LNCaP clone FGC (cell line): Measurements from ENCODE around the gene VPREB3.
"Not testable (repeated sequence)": the region's sequence is repeated elsewhere in the genome, so short reads cannot be mapped to it uniquely, and the experiment has no call there.

ENCODE experiments used
- DNase-seq: peaks from one replicate; pipeline ENCODE4 v3.0.0-alpha.2; 2011; ENCODE audit warnings: low read depth
- H3K4me3 ChIP-seq: 2 replicates; pipeline ENCODE4 v1.5.1; 2011; ENCODE audit warnings: mild to moderate bottlenecking, low read depth, low read length, control low read depth
- TF ChIP-seq, protein P1 (sequence below): IDR thresholded peaks from 2 replicates; pipeline ENCODE4 v1.5.1; 2012; ENCODE audit warnings: mild to moderate bottlenecking; ENCODE audit not compliant: control insufficient read depth, insufficient read depth; ENCODE audit errors: extremely low read depth

The VPREB3 gene

DNA sequence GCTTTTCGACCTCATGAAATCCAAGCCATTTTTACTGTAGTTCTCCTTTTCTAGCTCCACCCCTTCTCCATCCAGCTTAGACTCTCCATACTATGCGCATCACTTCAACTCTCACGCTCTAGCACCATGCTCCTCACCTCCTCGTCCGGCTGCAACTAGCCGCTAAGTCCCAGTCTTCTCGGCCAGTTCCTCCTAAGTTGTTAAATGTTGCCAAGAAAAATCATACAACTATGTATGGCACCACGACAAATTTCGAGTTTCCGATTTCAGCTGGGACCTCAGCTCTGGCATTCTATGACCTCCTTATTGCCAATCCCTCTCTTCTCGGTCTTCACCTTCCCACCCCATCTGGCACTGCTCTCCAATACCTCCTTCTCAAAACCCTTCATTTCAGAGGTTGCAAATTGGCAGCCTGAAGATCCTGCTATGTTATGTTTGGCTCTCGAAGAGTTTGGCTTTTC is 4.4 kb downstream of the VPREB3 start:
- no peak for DNase-seq
- peak overlapping the region; percentile 83 for H3K4me3 ChIP-seq
- TF ChIP-seq, protein P1, sequence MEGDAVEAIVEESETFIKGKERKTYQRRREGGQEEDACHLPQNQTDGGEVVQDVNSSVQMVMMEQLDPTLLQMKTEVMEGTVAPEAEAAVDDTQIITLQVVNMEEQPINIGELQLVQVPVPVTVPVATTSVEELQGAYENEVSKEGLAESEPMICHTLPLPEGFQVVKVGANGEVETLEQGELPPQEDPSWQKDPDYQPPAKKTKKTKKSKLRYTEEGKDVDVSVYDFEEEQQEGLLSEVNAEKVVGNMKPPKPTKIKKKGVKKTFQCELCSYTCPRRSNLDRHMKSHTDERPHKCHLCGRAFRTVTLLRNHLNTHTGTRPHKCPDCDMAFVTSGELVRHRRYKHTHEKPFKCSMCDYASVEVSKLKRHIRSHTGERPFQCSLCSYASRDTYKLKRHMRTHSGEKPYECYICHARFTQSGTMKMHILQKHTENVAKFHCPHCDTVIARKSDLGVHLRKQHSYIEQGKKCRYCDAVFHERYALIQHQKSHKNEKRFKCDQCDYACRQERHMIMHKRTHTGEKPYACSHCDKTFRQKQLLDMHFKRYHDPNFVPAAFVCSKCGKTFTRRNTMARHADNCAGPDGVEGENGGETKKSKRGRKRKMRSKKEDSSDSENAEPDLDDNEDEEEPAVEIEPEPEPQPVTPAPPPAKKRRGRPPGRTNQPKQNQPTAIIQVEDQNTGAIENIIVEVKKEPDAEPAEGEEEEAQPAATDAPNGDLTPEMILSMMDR, result no peak

DNA sequence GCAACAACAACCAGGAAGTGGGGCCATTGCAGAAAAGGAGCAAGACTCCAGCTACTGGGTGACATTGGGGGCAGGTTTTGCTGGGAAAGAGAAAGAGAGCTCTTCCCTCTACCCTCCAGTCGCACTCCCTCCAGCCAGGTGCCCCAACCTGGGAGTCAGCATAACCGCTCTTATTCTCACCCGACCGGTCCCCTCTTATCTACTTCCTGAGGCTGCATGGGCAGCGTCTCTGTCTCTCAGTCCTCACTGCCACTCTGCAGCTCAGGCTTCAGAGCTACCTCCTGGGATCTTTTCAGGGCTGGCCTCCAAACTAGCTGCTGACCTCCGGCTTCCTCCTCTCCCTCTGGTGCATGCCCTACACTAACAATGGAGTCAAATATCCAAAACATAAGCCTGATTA is 8.4 kb downstream of the VPREB3 start:
- H3K4me3 ChIP-seq, result no peak overlapping the region
- TF ChIP-seq, protein P1, result no peak
- DNase-seq, result no peak

DNA sequence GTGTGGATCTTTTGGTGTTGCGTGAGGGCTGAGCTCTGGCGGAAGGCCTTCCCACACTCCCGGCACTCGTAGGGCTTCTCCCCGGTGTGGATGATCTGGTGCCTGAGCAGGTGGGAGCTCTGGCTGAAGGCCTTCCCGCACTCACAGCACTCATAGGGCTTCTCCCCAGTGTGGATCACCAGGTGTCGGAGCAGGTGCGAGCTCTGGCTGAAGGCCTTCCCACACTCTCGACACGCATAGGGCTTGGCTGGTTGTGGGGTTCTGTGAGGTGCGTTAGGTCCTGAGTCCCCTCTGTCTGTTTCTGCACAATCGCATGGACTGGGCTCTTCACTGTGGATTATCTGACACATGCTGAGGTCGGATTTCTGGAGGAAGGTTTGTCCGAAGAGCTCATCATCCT is 9.7 kb downstream of the VPREB3 start:
- TF ChIP-seq, protein P1, result no peak
- no peak for DNase-seq
- no peak overlapping the region for H3K4me3 ChIP-seq

DNA sequence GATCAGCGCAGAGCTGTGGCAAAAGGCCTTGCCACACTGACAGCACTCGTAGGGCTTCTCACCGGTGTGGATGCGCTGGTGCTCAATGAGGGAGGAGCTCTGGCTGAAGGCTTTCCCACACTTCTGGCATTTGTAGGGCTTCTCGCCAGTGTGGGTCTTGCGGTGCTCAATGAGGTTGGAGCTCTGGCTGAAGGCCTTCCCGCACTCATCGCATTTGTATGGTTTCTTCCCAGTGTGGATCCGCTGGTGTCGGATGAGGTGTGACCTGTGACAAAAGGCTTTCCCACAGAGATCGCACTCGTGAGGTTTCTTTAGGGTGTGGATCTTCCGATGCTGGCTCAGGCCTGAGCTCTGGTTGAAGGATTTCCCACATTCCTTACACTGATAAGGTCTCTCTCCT is 10.2 kb downstream of the VPREB3 start:
- TF ChIP-seq, protein P1, result no peak
- H3K4me3 ChIP-seq, result no peak overlapping the region
- DNase-seq, result no peak

DNA sequence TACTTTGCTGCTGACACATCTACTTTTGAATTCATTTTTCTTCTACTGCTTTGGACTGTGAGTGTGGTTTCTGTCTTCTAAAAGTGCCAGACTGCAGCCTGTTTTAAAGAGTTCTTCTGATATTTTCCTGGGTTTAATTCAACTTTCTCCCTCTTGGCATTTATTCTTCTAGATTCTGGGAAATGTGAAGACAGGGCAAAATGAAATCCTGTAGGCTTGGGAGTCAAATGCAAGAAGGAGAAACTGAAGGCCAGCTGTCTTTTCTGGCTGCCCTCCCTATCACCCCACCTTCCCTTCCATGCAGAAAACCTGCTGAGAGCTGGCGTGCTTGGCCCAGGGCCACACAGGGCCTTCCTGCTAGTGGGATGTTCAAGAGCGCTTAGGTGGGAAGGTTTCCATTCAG is 10.9 kb downstream of the VPREB3 start:
- no peak overlapping the region for H3K4me3 ChIP-seq
- TF ChIP-seq, protein P1, result no peak
- DNase-seq, result no peak

DNA sequence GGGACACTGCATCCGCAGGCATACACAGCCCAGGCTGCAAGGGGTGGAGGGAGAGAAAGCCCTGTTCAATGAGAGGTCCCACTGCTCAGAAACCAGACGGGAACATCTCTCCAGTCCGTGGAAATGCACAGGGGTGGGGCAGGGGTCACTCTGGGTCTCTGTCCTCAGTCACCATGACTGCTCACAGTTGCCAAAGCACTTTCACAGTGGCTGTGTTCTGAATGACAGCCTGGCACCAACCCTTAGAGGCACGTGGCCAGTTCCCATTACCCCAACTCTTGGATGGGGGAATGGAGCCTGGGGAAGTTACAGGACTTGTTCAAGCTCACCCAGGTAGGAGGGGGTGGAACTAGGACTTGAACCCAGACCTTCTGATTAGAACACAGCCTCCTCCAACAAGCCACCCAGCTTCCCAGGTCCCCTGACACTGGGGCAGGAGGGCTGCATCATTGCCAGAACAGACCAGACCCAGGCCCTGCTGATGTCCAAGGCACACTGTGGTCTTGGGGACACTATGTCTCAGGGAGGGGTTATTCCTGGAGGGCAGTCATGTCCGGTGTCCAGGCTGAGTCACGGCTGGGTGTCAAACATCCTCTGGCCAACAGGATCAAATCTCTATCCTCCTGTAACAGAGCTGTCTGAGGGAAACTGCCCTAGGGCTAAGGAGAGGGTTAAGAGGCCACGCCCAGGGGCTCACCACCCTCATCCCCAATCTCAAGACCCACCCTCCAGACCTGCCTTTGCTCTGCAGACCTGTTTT is 11.5 kb downstream of the VPREB3 start:
- no peak for DNase-seq
- no peak overlapping the region for H3K4me3 ChIP-seq
- TF ChIP-seq, protein P1, result no peak

DNA sequence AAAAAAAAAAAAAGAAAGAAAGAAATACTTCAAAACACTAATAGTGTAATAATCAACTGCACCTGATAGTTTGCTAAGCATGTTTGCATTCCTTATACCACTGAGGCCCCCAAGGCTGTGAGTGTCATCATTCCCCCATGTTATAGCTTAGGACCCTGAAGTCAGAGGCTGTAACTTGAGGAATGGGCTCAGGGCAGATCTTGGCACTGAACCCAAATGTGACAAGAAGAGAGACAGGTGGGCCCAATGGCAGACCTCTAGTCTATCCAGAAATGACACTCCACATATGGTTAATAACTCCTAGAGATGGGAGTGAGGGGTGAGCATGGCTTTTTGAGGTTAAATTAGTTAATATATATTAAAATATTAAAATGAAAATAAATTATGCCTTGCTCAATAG is 16.5 kb downstream of the VPREB3 start:
- TF ChIP-seq, protein P1, result no peak
- no peak for DNase-seq
- H3K4me3 ChIP-seq, result no peak overlapping the region

DNA sequence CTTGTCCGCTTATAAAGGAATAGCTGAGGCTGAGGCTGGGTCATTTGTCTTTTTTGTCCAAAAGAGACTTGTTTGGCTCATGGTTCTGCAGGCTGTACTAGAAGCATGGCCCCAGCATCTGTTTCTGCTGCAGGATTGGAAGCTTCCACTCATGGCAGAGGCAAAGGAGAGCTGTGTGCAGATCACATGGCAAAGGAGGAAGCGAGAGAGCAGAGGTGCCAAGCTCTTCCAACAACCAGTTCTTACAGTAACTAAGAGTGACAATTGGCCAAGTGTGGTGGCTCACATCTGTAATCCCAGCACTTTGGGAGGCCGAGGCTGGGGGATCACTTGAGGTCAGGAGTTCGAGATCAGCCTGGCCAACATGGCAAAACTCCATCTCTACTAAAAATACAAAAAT is 26.1 kb downstream of the VPREB3 start:
- not testable (repeated sequence) for H3K4me3 ChIP-seq, DNase-seq
